Tibial nerve (tissue), 4 donors: ENCODE data around the gene MIPEP. TPM values are rescaled to one million over a fixed set of nuclear protein-coding genes. Genes with fewer than 3 reads are reported as not detected.
"Not testable (repeated sequence)": the region's sequence is repeated elsewhere in the genome, so short reads cannot be mapped to it uniquely, and the experiment has no call there.

Source experiments
- DNase-seq, 2 donors: peaks; one replicate each; pipeline ENCODE4 v3.0.0-alpha.2; 2019; ENCODE audit warnings: low spot score in 2 of 2
- H3K27ac ChIP-seq, 4 donors: fragments of 200-600 bp; sonication (generic) in 3 of 4; one replicate each; pipeline ENCODE4 v1.5.1; 2017 to 2019; ENCODE audit warnings: mild to moderate bottlenecking in 1 of 4
- H3K27me3 ChIP-seq, 2 donors: fragments of 200-600 bp; sonication (generic) in 1 of 2; one replicate each; pipeline versions ENCODE4 v1.5.1 to v1.6.0; 2017 to 2019
- H3K36me3 ChIP-seq, 3 donors: fragments of 200-600 bp; sonication (generic); one replicate each; pipeline ENCODE4 v1.5.1; 2018 to 2019
- H3K4me1 ChIP-seq, 4 donors: fragments of 200-600 bp; sonication (generic) in 3 of 4; one replicate each; pipeline ENCODE4 v1.5.1; 2017 to 2019
- H3K4me3 ChIP-seq, 4 donors: fragments of 200-600 bp; sonication (generic) in 3 of 4; one replicate each; pipeline ENCODE4 v1.5.1; 2017 to 2019; ENCODE audit warnings: mild to moderate bottlenecking in 1 of 4, moderate library complexity in 1 of 4
- H3K9me3 ChIP-seq, 4 donors: fragments of 200-600 bp; sonication (generic) in 3 of 4; one replicate each; pipeline ENCODE4 v1.5.1; 2017 to 2019
- EP300 ChIP-seq, 2 donors: sonication (generic); formaldehyde crosslinking; IDR thresholded peaks; one replicate each; pipeline ENCODE4 v1.6.1; 2017; ENCODE audit warnings: antibody characterized with exemption in 2 of 2, mild to moderate bottlenecking in 1 of 2
- POLR2A ChIP-seq, 2 donors: fragments of 450-650 bp; IDR thresholded peaks; one replicate each; pipeline ENCODE4 v1.6.1; 2017; ENCODE audit warnings: antibody characterized with exemption in 2 of 2, mild to moderate bottlenecking in 2 of 2, moderate library complexity in 2 of 2
- WGBS, 2 donors: methylation state at CpG; one replicate each; pipeline ENCODE4 v1.1.5; 2018; 5-methylcytosine and 5-hydroxymethylcytosine counted together
- total RNA-seq, 4 donors: library from RNA; depleted of rRNA; stranded (reverse); fragments of >200 nt; gene quantifications; one replicate each; pipeline ENCODE4 v1.1.0, GENCODE V29; 2016
- TF ChIP-seq, protein P1 (sequence below), 5 experiments: fragments of 200-600 bp in 3 of 5; fragments of 450-650 bp in 2 of 5; sonication (generic) in 3 of 5; IDR thresholded peaks; one replicate each; pipeline ENCODE4 v1.5.1; 2016 to 2019; ENCODE audit warnings: antibody characterized with exemption in 5 of 5, mild to moderate bottlenecking in 3 of 5, moderate library complexity in 2 of 5

The MIPEP gene
- total RNA-seq, 4 donors from 2014 or later, result 8.4 to 25.8 (median 16.4) TPM

DNA sequence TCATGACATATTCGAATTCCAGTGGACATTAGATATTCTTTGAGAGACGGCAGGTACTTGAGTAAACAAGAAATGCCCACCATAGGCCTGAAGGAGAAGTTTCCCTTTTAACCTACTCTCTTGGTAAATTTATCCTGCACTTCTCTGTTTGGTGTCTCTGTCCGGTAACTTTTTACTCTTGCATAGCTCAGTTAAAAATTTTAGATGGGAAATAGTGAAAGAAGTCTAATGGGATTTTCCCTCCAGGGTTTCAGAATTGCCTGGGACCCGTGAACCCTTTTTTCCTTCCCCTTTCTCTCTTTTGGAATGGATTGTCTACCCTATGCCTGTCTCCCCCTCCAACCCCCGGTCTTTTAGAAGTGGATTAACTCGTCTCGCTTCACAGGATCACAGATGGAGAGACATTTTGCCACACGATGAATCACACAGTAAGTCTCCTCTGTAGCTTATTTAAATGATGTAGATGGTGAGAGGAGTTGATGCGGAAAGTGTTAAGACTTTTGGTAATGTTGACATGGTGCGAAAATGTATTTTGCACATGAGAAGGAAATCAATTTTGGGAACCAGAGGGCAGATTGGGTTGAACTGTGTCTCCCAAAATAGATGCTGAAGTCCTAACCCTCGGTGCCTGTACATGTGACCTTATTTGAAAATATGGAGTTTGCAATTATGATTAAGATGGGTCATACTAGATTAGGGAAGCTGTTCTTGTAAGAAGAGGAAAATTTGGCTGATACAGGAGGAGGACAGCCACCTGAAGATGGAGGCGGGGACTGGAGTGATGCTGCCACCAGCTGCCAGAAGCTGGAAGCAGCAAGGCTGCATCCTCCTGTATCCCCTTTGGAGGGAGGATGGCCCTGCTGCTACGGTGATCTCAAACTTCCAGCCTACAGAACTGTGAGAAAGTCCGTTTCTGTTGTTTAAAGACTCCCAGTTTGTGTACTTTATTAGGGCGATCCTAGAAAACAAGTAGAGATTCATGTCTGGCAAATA is 711 bp upstream of the MIPEP start:
- TF ChIP-seq, protein P1, sequence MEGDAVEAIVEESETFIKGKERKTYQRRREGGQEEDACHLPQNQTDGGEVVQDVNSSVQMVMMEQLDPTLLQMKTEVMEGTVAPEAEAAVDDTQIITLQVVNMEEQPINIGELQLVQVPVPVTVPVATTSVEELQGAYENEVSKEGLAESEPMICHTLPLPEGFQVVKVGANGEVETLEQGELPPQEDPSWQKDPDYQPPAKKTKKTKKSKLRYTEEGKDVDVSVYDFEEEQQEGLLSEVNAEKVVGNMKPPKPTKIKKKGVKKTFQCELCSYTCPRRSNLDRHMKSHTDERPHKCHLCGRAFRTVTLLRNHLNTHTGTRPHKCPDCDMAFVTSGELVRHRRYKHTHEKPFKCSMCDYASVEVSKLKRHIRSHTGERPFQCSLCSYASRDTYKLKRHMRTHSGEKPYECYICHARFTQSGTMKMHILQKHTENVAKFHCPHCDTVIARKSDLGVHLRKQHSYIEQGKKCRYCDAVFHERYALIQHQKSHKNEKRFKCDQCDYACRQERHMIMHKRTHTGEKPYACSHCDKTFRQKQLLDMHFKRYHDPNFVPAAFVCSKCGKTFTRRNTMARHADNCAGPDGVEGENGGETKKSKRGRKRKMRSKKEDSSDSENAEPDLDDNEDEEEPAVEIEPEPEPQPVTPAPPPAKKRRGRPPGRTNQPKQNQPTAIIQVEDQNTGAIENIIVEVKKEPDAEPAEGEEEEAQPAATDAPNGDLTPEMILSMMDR (IDR thresholded peaks at IDR 0.05), result peak in 2 of 5 experiments; percentile 3 to 8
- TF ChIP-seq EP300 (IDR thresholded peaks at IDR 0.05) (no peak), POLR2A (IDR thresholded peaks at IDR 0.05) (no peak)
- 40 to 42% methylated on average over 15 of the region's 15 CpGs for WGBS, 2 donors
- Histone ChIP-seq H3K4me1 (peaks cover 0 to 23% (median 8%) of the 10 kb centered on the region in 4 donors), H3K9me3 (no peaks in the 10 kb centered on the region), H3K4me3 (peak overlapping the region; percentile 8 to 87 (median 80)), H3K27ac (peak overlapping the region in 3 of 4 donors; percentile 81 to 85 (median 84)), H3K27me3 (no peaks in the 10 kb centered on the region), H3K36me3 (peaks cover 0 to 5% (median 0%) of the 10 kb centered on the region in 3 donors)
- DNase-seq, result no peak

DNA sequence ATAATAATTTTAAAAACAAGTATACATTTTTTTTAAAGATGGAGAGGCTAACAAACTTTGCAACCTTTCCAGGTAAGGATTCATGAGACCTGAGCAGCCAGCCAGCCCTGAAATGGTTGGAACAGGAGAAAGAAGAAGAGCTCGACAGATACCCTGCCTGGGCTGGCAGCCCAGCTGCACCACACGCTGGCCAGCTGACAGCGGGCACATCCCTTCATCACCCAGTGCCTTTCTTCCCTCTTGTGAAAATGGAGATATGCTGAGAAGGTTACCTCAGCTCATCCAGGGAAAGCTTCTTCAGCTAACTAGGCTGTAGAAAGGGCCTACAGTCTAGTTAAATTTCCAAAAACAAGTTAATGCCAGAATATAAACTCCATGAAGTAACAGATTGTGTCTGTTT is 4.8 kb downstream of the MIPEP start:
- 82 to 96% methylated on average over 3 of the region's 3 CpGs for WGBS, 2 donors
- H3K36me3 ChIP-seq, result peaks cover 0 to 44% (median 0%) of the 10 kb centered on the region in 3 donors
- H3K9me3 ChIP-seq, result not testable (repeated sequence)

GRCh38 chr13:23883255-23883654 is 5.9 kb downstream of the MIPEP start:
- Histone ChIP-seq H3K36me3 (peaks cover 0 to 54% (median 0%) of the 10 kb centered on the region in 3 donors), H3K9me3 (no peaks in the 10 kb centered on the region), H3K4me3 (no peak overlapping the region), H3K27ac (no peak overlapping the region), H3K4me1 (peaks cover 0 to 14% (median 6%) of the 10 kb centered on the region in 4 donors), H3K27me3 (no peaks in the 10 kb centered on the region)
- 73 to 77% methylated on average over 4 of the region's 4 CpGs for WGBS, 2 donors
- TF ChIP-seq, protein P1 (IDR thresholded peaks at IDR 0.05), result no peak
- no peak for TF ChIP-seq POLR2A (IDR thresholded peaks at IDR 0.05)
- no peak for TF ChIP-seq EP300 (IDR thresholded peaks at IDR 0.05)
- no peak for DNase-seq

More for the DNA sequence above, 4.8 kb downstream of the MIPEP start:
- not testable (repeated sequence) for DNase-seq, H3K27me3 ChIP-seq, H3K4me3 ChIP-seq, H3K27ac ChIP-seq
- H3K4me1 ChIP-seq, result peaks cover 0 to 16% (median 6%) of the 10 kb centered on the region in 4 donors

- not testable (repeated sequence) for H3K27me3 ChIP-seq, H3K4me3 ChIP-seq, H3K27ac ChIP-seq, DNase-seq, H3K9me3 ChIP-seq, H3K4me1 ChIP-seq
- H3K36me3 ChIP-seq, result peaks cover 0 to 55% (median 0%) of the 10 kb centered on the region in 3 donors
- 86 to 91% methylated on average over 8 of the region's 8 CpGs for WGBS, 2 donors
These were observed 7.8 kb downstream of the MIPEP start for GRCh38 chr13:23881402-23881800.

GRCh38 chr13:23880493-23881401 is 8.5 kb downstream of the MIPEP start:
- not testable (repeated sequence) for H3K27me3 ChIP-seq, DNase-seq, H3K9me3 ChIP-seq, H3K27ac ChIP-seq, H3K4me1 ChIP-seq, H3K4me3 ChIP-seq
- peaks cover 0 to 55% (median 0%) of the 10 kb centered on the region in 3 donors for H3K36me3 ChIP-seq
- WGBS, 2 donors, result 81 to 83% methylated on average over 15 to 17 of the region's 18 CpGs

- Histone ChIP-seq H3K27me3 (no peaks in the 10 kb centered on the region), H3K36me3 (peaks cover 0 to 46% (median 0%) of the 10 kb centered on the region in 3 donors), H3K4me3 (no peak overlapping the region), H3K27ac (no peak overlapping the region), H3K9me3 (no peaks in the 10 kb centered on the region), H3K4me1 (no peaks in the 10 kb centered on the region)
- no peak for DNase-seq
- WGBS, 2 donors, result 84 to 90% methylated on average over 4 of the region's 4 CpGs
- TF ChIP-seq, protein P1 (IDR thresholded peaks at IDR 0.05), result no peak
These were observed 11.9 kb downstream of the MIPEP start for GRCh38 chr13:23877286-23877685.
